CD4-positive, alpha-beta T cell treated with Interleukin-17A for 4 hours (primary cell): ENCODE measurements around the gene SPATA22.
"Not testable (repeated sequence)": the region's sequence is repeated elsewhere in the genome, so short reads cannot be mapped to it uniquely, and the experiment has no call there.

ENCODE experiments used
- DNase-seq: peaks from one replicate; pipeline ENCODE4 v3.0.0-alpha.2; 2020; ENCODE audit warnings: mixed read lengths

SPATA22 gene

GRCh38 chr17:3469529-3469928, 2.1 kb downstream of the SPATA22 start:
- no peak for DNase-seq

- not testable (repeated sequence) for DNase-seq
These were observed 5.3 kb downstream of the SPATA22 start for GRCh38 chr17:3466355-3466754.

GRCh38 chr17:3448059-3448665, 23.5 kb downstream of the SPATA22 start:
- no peak for DNase-seq

GRCh38 chr17:3447625-3448024, 24.0 kb downstream of the SPATA22 start:
- DNase-seq: no peak

- DNase-seq: no peak
These were observed 31.2 kb downstream of the SPATA22 start for GRCh38 chr17:3440451-3440850.

- no peak for DNase-seq
These were observed 33.3 kb downstream of the SPATA22 start for GRCh38 chr17:3438368-3438767.

- no peak for DNase-seq
These were observed 37.9 kb downstream of the SPATA22 start, which contains the start of gene OR1E2 for GRCh38 chr17:3433741-3434140. OR1E2 (minus strand) TSS chr17:3433841; CDS start chr17:3433841, 0 bp downstream.

- DNase-seq: not testable (repeated sequence)
These were observed 38.4 kb downstream of the SPATA22 start for GRCh38 chr17:3433215-3433614.

- DNase-seq: no peak
These were observed 53.4 kb downstream of the SPATA22 start for GRCh38 chr17:3418222-3418621.

- no peak for DNase-seq
These were observed 56.0 kb downstream of the SPATA22 start for GRCh38 chr17:3415610-3416009.

GRCh38 chr17:3412216-3412615, 59.4 kb downstream of the SPATA22 start:
- DNase-seq: not testable (repeated sequence)

- no peak for DNase-seq
These were observed 60.5 kb downstream of the SPATA22 start, which contains the start of gene OR3A3 for GRCh38 chr17:3411070-3411469. OR3A3 (plus strand) TSS chr17:3411370.

- not testable (repeated sequence) for DNase-seq
These were observed 67.8 kb downstream of the SPATA22 start for GRCh38 chr17:3403856-3404255.

GRCh38 chr17:3401786-3402185, 69.8 kb downstream of the SPATA22 start:
- DNase-seq: no peak

- no peak for DNase-seq
These were observed 71.6 kb downstream of the SPATA22 start for GRCh38 chr17:3400055-3400454.

- DNase-seq: no peak
These were observed 73.3 kb downstream of the SPATA22 start, which contains the start of gene OR1E1 for GRCh38 chr17:3398310-3398709. OR1E1 (minus strand) TSS chr17:3398410; CDS start chr17:3398410, 0 bp downstream.

- DNase-seq: not testable (repeated sequence)
These were observed 73.8 kb downstream of the SPATA22 start for GRCh38 chr17:3397801-3398200.
